Neural cell (in vitro differentiated cells): Measurements from ENCODE around the gene HSBP1L1.

Experiments used
- MXI1 ChIP-seq: fragments of 450-650 bp; conservative IDR thresholded peaks from 2 replicates; pipeline ENCODE4 v1.6.1; 2014; ENCODE audit warnings: antibody characterized with exemption, mild to moderate bottlenecking; ENCODE audit not compliant: poor library complexity, severe bottlenecking
- POLR2AphosphoS5 ChIP-seq: IDR thresholded peaks from 2 replicates; pipeline ENCODE4 v1.6.1; 2012
- SMC3 ChIP-seq: fragments of 450-650 bp; conservative IDR thresholded peaks from 2 replicates; pipeline ENCODE4 v1.6.1; 2014; ENCODE audit warnings: antibody characterized with exemption, mild to moderate bottlenecking, moderate library complexity; ENCODE audit not compliant: poor library complexity
- TF ChIP-seq, protein P1 (sequence below): fragments of 450-650 bp; IDR thresholded peaks from 2 replicates; pipeline ENCODE4 v1.5.1; 2014; ENCODE audit warnings: antibody characterized with exemption, mild to moderate bottlenecking, moderate library complexity; ENCODE audit not compliant: poor library complexity, severe bottlenecking
- TF ChIP-seq, protein P2 (sequence below): IDR thresholded peaks from 2 replicates; pipeline ENCODE4 v1.6.1; 2012; ENCODE audit warnings: borderline replicate concordance

- TF ChIP-seq, protein P1, sequence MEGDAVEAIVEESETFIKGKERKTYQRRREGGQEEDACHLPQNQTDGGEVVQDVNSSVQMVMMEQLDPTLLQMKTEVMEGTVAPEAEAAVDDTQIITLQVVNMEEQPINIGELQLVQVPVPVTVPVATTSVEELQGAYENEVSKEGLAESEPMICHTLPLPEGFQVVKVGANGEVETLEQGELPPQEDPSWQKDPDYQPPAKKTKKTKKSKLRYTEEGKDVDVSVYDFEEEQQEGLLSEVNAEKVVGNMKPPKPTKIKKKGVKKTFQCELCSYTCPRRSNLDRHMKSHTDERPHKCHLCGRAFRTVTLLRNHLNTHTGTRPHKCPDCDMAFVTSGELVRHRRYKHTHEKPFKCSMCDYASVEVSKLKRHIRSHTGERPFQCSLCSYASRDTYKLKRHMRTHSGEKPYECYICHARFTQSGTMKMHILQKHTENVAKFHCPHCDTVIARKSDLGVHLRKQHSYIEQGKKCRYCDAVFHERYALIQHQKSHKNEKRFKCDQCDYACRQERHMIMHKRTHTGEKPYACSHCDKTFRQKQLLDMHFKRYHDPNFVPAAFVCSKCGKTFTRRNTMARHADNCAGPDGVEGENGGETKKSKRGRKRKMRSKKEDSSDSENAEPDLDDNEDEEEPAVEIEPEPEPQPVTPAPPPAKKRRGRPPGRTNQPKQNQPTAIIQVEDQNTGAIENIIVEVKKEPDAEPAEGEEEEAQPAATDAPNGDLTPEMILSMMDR: no peak
- TF ChIP-seq, protein P2, sequence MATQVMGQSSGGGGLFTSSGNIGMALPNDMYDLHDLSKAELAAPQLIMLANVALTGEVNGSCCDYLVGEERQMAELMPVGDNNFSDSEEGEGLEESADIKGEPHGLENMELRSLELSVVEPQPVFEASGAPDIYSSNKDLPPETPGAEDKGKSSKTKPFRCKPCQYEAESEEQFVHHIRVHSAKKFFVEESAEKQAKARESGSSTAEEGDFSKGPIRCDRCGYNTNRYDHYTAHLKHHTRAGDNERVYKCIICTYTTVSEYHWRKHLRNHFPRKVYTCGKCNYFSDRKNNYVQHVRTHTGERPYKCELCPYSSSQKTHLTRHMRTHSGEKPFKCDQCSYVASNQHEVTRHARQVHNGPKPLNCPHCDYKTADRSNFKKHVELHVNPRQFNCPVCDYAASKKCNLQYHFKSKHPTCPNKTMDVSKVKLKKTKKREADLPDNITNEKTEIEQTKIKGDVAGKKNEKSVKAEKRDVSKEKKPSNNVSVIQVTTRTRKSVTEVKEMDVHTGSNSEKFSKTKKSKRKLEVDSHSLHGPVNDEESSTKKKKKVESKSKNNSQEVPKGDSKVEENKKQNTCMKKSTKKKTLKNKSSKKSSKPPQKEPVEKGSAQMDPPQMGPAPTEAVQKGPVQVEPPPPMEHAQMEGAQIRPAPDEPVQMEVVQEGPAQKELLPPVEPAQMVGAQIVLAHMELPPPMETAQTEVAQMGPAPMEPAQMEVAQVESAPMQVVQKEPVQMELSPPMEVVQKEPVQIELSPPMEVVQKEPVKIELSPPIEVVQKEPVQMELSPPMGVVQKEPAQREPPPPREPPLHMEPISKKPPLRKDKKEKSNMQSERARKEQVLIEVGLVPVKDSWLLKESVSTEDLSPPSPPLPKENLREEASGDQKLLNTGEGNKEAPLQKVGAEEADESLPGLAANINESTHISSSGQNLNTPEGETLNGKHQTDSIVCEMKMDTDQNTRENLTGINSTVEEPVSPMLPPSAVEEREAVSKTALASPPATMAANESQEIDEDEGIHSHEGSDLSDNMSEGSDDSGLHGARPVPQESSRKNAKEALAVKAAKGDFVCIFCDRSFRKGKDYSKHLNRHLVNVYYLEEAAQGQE: no peak
- TF ChIP-seq MXI1 (no peak), SMC3 (no peak), POLR2AphosphoS5 (no peak)
These were observed 29.9 kb upstream of the HSBP1L1 start for GRCh38 chr18:79934311-79935097.
